Body of pancreas (tissue), 4 donors: ENCODE measurements around the gene AGAP1. TPM values are rescaled to one million over a fixed set of nuclear protein-coding genes. Genes with fewer than 3 reads are reported as not detected.

Experiments
- ATAC-seq: fragments of 150-250 bp; one replicate; pipeline ENCODE4 v1.9.1; 2016
- DNase-seq, 4 donors: peaks; one replicate each; pipeline ENCODE4 v3.0.0-alpha.2; 2019
- H3K27ac ChIP-seq, 4 donors: fragments of 200-600 bp; sonication (generic); 1 replicate in 3 of 4; 2 replicates in 1 of 4; pipeline versions ENCODE4 v1.5.1 to v1.6.1; 2016 to 2019; ENCODE audit warnings: mild to moderate bottlenecking in 1 of 4, mixed read lengths in 1 of 4, moderate library complexity in 1 of 4
- H3K27me3 ChIP-seq, 2 donors: fragments of 200-600 bp; sonication (generic); one replicate each; pipeline ENCODE4 v1.6.0; 2016; ENCODE audit warnings: mild to moderate bottlenecking in 1 of 2
- H3K36me3 ChIP-seq, 2 donors: fragments of 200-600 bp; sonication (generic); replicated peaks in 1 of 2; 2 replicates each; pipeline ENCODE4 v1.5.1; 2016; ENCODE audit warnings: low read depth in 2 of 2; ENCODE audit not compliant: insufficient read depth in 1 of 2
- H3K4me1 ChIP-seq: fragments of 200-600 bp; sonication (generic); one replicate; pipeline ENCODE4 v1.6.0; 2016
- H3K4me3 ChIP-seq, 2 donors: fragments of 200-600 bp; sonication (generic); 1 replicate in 1 of 2; 2 replicates in 1 of 2; pipeline ENCODE4 v1.5.1; 2016 to 2019
- H3K9me3 ChIP-seq, 3 donors: fragments of 200-600 bp; sonication (generic); 1 replicate in 2 of 3; 2 replicates in 1 of 3; pipeline ENCODE4 v1.5.1; 2016
- POLR2A ChIP-seq, 3 donors: fragments of 450-650 bp; IDR thresholded peaks; one replicate each; pipeline ENCODE4 v1.6.1; 2016; ENCODE audit warnings: antibody characterized with exemption in 3 of 3, mild to moderate bottlenecking in 2 of 3
- WGBS, 2 donors: methylation state at CpG; one replicate each; pipeline ENCODE4 v1.1.5; 2017; 5-methylcytosine and 5-hydroxymethylcytosine counted together
- intact Hi-C: fragments of 100-400 bp; cut with DNase I; formaldehyde crosslinking; loops from one replicate; pipeline ENCODE4 v1.15.1; 2023
- total RNA-seq, 2 donors: library from RNA; depleted of rRNA; stranded (reverse); fragments of >200 nt; gene quantifications; one replicate each; pipeline ENCODE4 v1.1.0, GENCODE V29; 2016
- TF ChIP-seq, protein P1 (sequence below), 7 experiments: fragments of 450-650 bp in 4 of 7; fragments of 200-600 bp in 3 of 7; sonication (generic) in 3 of 7; IDR thresholded peaks; one replicate each; pipeline ENCODE4 v1.5.1; 2016 to 2019; ENCODE audit warnings: antibody characterized with exemption in 7 of 7

Gene AGAP1
- total RNA-seq, 2 donors from 2014 or later = 21.3 to 32.6 TPM

- TF ChIP-seq, protein P1, sequence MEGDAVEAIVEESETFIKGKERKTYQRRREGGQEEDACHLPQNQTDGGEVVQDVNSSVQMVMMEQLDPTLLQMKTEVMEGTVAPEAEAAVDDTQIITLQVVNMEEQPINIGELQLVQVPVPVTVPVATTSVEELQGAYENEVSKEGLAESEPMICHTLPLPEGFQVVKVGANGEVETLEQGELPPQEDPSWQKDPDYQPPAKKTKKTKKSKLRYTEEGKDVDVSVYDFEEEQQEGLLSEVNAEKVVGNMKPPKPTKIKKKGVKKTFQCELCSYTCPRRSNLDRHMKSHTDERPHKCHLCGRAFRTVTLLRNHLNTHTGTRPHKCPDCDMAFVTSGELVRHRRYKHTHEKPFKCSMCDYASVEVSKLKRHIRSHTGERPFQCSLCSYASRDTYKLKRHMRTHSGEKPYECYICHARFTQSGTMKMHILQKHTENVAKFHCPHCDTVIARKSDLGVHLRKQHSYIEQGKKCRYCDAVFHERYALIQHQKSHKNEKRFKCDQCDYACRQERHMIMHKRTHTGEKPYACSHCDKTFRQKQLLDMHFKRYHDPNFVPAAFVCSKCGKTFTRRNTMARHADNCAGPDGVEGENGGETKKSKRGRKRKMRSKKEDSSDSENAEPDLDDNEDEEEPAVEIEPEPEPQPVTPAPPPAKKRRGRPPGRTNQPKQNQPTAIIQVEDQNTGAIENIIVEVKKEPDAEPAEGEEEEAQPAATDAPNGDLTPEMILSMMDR (IDR thresholded peaks at IDR 0.05) = no peak
- no peak for TF ChIP-seq POLR2A (IDR thresholded peaks at IDR 0.05)
- ATAC-seq = no peak
- Histone ChIP-seq H3K9me3 (no peaks in the 10 kb centered on the region), H3K27me3 (no peaks in the 10 kb centered on the region), H3K36me3 (no peaks in the 10 kb centered on the region), H3K4me3 (no peak overlapping the region), H3K27ac (no peak overlapping the region), H3K4me1 (no peaks in the 10 kb centered on the region)
- 87 to 96% methylated on average over 19 to 20 of the region's 20 CpGs for WGBS, 2 donors
- DNase-seq = no peak
- intact Hi-C loops = no loop called here
Observed at GRCh38 chr2:236001166-236001828, 507.5 kb downstream of the AGAP1 start.

- H3K4me3 ChIP-seq = no peak overlapping the region
- intact Hi-C loops = no loop called here
- H3K9me3 ChIP-seq = no peaks in the 10 kb centered on the region
- TF ChIP-seq, protein P1 (IDR thresholded peaks at IDR 0.05) = no peak
- no peak for TF ChIP-seq POLR2A (IDR thresholded peaks at IDR 0.05)
- no peaks in the 10 kb centered on the region for H3K4me1 ChIP-seq
- no peak overlapping the region for H3K27ac ChIP-seq
- no peaks in the 10 kb centered on the region for H3K27me3 ChIP-seq
- WGBS, 2 donors = 94 to 96% methylated on average over 8 of the region's 8 CpGs
- H3K36me3 ChIP-seq = no peaks in the 10 kb centered on the region
- DNase-seq (no peak), ATAC-seq (no peak)
Observed at GRCh38 chr2:236001854-236002253, 508.0 kb downstream of the AGAP1 start.

- no peak for TF ChIP-seq POLR2A (IDR thresholded peaks at IDR 0.05)
- TF ChIP-seq, protein P1 (IDR thresholded peaks at IDR 0.05) = no peak
- H3K27me3 ChIP-seq = no peaks in the 10 kb centered on the region
- H3K9me3 ChIP-seq = no peaks in the 10 kb centered on the region
- DNase-seq (no peak), ATAC-seq (no peak)
- WGBS, 2 donors = 90 to 91% methylated on average over 6 of the region's 6 CpGs
- intact Hi-C loops = no loop called here
- no peaks in the 10 kb centered on the region for H3K4me1 ChIP-seq
- H3K36me3 ChIP-seq = no peaks in the 10 kb centered on the region
- H3K4me3 ChIP-seq = no peak overlapping the region
- H3K27ac ChIP-seq = no peak overlapping the region
Observed at GRCh38 chr2:236008006-236008405, 514.2 kb downstream of the AGAP1 start.

- DNase-seq (no peak), ATAC-seq (no peak)
- no peaks in the 10 kb centered on the region for H3K36me3 ChIP-seq
- 85 to 89% methylated on average over 9 of the region's 9 CpGs for WGBS, 2 donors
- no peak overlapping the region for H3K27ac ChIP-seq
- no peaks in the 10 kb centered on the region for H3K27me3 ChIP-seq
- intact Hi-C loops = no loop called here
- TF ChIP-seq, protein P1 (IDR thresholded peaks at IDR 0.05) = no peak
- TF ChIP-seq POLR2A (IDR thresholded peaks at IDR 0.05) = no peak
- H3K4me1 ChIP-seq = no peaks in the 10 kb centered on the region
- H3K9me3 ChIP-seq = no peaks in the 10 kb centered on the region
- H3K4me3 ChIP-seq = no peak overlapping the region
Observed at GRCh38 chr2:236008857-236009256, 515.0 kb downstream of the AGAP1 start.
